ENCODE data around the gene IFIT1.
"Not testable (repeated sequence)": the region's sequence is repeated elsewhere in the genome, so short reads cannot be mapped to it uniquely, and the experiment has no call there.

IFIT1 gene

DNA sequence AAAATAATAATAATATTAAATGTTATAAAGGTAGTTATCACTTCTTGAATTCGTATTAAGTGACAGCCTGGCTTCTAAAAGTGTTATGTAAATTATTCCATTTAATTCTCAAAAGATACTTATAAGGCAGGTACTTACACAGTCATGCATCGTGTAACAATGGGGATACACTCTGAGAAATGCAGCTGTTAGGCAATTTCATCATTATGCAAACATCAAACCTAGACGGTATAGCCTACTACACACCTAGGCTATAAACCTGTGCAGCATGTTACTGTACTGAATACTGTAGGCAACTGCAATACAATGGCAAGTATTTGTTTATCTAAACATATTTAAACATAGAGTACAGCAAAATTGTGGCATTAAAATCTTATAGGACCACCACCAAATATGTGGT, 1.5 kb downstream of the IFIT1 start:
- CTCF ChIA-PET: no interaction called here
- no peak for DNase-seq (ENCODE audit: low spot score)
- POLR2A ChIA-PET (ENCODE audit: low non-redundant PET): no interaction called here
- no peak overlapping the region for H3K27ac ChIP-seq
- no peak for TF ChIP-seq CTCF (conservative IDR thresholded peaks at IDR 0.05; ENCODE audit: low read depth)

DNA sequence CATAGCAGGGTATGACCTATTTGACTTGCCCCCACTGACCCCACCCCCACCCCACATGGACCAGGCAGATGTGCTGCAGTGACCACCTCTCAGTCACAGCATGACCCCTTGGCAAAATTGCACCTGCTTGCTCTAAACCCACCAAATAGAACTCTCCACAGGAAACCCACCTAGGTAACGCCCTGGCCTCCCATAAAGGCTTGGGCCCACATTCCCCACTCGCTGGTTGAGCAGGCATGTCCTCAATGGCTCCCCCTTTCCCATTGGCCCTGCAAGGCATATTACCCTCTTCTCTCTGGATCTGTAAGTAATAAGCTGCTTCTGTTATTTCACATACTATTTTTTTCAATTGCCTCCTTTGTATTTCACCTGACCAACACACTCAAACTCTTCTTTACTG, 2.7 kb downstream of the IFIT1 start:
- H3K27ac ChIP-seq: no peak overlapping the region
- no peak for DNase-seq (ENCODE audit: low spot score)
- ChIA-PET CTCF (no interaction called here), POLR2A (ENCODE audit: low non-redundant PET) (no interaction called here)
- no peak for TF ChIP-seq CTCF (conservative IDR thresholded peaks at IDR 0.05; ENCODE audit: low read depth)

DNA sequence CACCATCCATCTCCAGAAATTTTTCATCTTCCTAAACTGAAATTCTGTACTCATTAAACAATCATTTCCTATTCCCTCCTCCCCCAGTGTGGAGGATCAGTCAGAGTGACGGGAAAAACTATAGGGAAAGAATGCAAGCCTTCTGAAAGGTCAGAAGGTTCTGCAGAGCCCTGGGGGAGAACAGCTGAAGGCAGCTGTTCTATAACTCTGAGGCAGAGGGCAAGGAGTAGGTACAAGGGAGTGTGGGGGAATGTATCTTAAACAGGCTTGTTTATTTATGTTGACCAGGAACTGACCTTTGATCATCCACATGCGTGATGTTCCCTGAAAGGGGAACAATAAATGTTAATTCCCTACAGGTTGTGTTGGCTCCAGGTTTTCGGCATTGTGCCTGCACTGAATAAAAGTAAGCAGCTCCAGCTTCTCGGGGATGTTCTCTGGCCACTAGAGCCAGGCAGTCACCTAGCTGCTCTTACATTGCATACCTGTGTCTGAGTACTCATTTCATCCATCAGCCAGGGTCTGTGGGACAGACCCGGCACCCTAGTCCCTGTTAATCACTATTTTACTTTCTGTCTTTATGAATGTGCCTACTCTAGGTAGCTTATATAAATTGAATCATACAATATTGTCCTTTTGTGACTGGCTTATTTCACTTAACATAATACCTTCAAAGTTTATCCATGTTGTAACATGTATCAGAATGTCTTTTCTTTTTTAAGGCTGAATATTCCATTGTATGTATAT, 5.8 kb downstream of the IFIT1 start:
- ChIA-PET CTCF (interaction anchor here (0.6 kb wide), 1 partner anchor 20 kb away, joined by 4 read pairs; the partner anchor contains the start of gene IFIT1B), POLR2A (ENCODE audit: low non-redundant PET) (interaction anchor here (1.1 kb wide), 1 partner anchor 16 kb away, joined by 3 read pairs; the partner anchor contains the start of gene IFIT5)
- H3K27ac ChIP-seq: no peak overlapping the region
- DNase-seq (ENCODE audit: low spot score): no peak
- TF ChIP-seq CTCF (conservative IDR thresholded peaks at IDR 0.05; ENCODE audit: low read depth): no peak

DNA sequence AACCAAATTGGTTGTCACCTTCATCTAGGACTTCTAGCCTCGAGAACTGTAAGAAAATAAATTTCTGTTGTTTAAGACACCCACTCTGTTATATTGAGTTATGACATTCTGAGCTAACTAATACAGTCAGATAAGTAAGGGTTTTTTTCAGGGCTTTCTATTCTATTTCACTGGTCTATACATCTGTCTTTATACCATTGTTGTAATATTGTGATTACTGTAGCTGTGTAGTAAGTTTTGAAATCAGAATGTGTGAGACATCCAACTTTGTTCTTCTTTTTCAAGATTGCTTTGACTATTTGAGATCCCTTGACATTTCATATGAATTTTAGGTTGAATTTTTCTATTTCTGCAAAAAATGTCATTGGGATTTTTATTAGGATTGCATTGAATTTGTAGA, 7.5 kb downstream of the IFIT1 start:
- H3K27ac ChIP-seq: no peak overlapping the region
- DNase-seq (ENCODE audit: low spot score): no peak
- ChIA-PET CTCF (interaction anchor here (0.5 to 0.9 kb wide), 3 partner anchors 15 to 279 kb away, joined by 3 to 5 read pairs (median 4); no protein-coding TSS in a partner anchor), POLR2A (ENCODE audit: low non-redundant PET) (no interaction called here)
- TF ChIP-seq CTCF (conservative IDR thresholded peaks at IDR 0.05; ENCODE audit: low read depth): no peak

- ChIA-PET CTCF (interaction anchor here (0.6 kb wide), 1 partner anchor 241 kb away, joined by 3 read pairs; no protein-coding TSS in a partner anchor), POLR2A (ENCODE audit: low non-redundant PET) (no interaction called here)
- no peak for DNase-seq (ENCODE audit: low spot score)
- TF ChIP-seq CTCF (conservative IDR thresholded peaks at IDR 0.05; ENCODE audit: low read depth): no peak
- H3K27ac ChIP-seq: no peak overlapping the region
Measured at GRCh38 chr10:89403043-89403442, 10.6 kb downstream of the IFIT1 start.

- TF ChIP-seq CTCF (conservative IDR thresholded peaks at IDR 0.05; ENCODE audit: low read depth): no peak
- POLR2A ChIA-PET (ENCODE audit: low non-redundant PET): no interaction called here
- CTCF ChIA-PET: interaction anchor here (0.6 kb wide), 1 partner anchor 274 kb away, joined by 3 read pairs; no protein-coding TSS in a partner anchor
- DNase-seq (ENCODE audit: low spot score): no peak
- H3K27ac ChIP-seq: no peak overlapping the region
Measured at GRCh38 chr10:89404104-89405047, 12.0 kb downstream of the IFIT1 start.

- DNase-seq (ENCODE audit: low spot score); POLR2A ChIA-PET (ENCODE audit: low non-redundant PET); H3K27ac ChIP-seq; CTCF ChIA-PET: not testable (repeated sequence)
Measured at GRCh38 chr10:89406178-89406577, 13.8 kb downstream of the IFIT1 start.

DNA sequence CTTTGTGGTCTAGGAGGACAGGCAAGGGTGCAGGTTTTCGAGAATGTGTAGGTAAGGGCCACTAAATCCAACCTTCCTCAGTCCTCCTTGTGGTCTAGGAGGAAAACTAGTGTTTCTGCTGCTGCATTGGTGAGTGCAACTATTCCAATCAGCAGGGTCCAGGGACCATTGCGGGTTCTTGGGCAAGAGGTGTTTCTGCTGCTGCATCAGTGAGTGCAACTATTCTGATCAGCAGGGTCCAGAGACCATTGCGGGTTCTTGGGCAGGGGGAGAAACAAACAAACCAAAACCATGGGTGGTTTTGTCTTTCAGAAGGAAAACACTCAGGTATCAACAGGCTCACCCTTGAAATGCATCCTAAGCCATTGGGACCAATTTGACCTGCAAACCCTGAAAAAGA, 15.4 kb downstream of the IFIT1 start:
- DNase-seq (ENCODE audit: low spot score); POLR2A ChIA-PET (ENCODE audit: low non-redundant PET); H3K27ac ChIP-seq: not testable (repeated sequence)
- CTCF ChIA-PET: interaction anchor here (0.7 kb wide), 1 partner anchor 27 kb away, joined by 5 read pairs; no protein-coding TSS in a partner anchor

GRCh38 chr10:89409282-89409681, 16.9 kb downstream of the IFIT1 start:
- POLR2A ChIA-PET (ENCODE audit: low non-redundant PET); DNase-seq (ENCODE audit: low spot score); H3K27ac ChIP-seq: not testable (repeated sequence)
- CTCF ChIA-PET: interaction anchor here (0.5 kb wide), 1 partner anchor 319 kb away, joined by 3 read pairs; no protein-coding TSS in a partner anchor
